HepG2 (cell line): ENCODE results near the gene ACTR6. TPM values are rescaled to one million over a fixed set of nuclear protein-coding genes. Genes with fewer than 3 reads are reported as not detected.
"Not testable (repeated sequence)": the region's sequence is repeated elsewhere in the genome, so short reads cannot be mapped to it uniquely, and the experiment has no call there.

Source experiments
- ATAC-seq: fragments of 200-7000 bp; cut with Tn5 transposase; 3 replicates; pipeline ENCODE4 v1.9.1; 2020; ENCODE audit warnings: mild to moderate bottlenecking, moderate library complexity
- BruUV-seq: library from RNA; stranded (reverse); fragments of 400-500 nt; replicated peaks from 2 replicates; lab custom pipeline; 2021; lab: Mats Ljungman, UMichigan
- CTCF ChIA-PET: fragments of 300-600 bp; formaldehyde crosslinking; extraction: SDS; loops from one replicate; lab custom pipeline; 2021; ENCODE audit warnings: low total read pairs, inconsistent platforms, low intra/inter-chr PET ratio; lab: Yijun Ruan, JAX
- POLR2A ChIA-PET: fragments of 350-600 bp; sonication (Branson Sonifier 250); formaldehyde crosslinking; loops from one replicate; lab custom pipeline; 2020; ENCODE audit warnings: antibody characterized with exemption, inconsistent platforms; lab: Yijun Ruan, JAX
- DNase-seq: peaks from one replicate; pipeline ENCODE4 v3.0.0-alpha.2; 2015; ENCODE audit warnings: low spot score
- FAIRE-seq: peaks from 3 replicates; lab custom pipeline; 2011; peaks lifted over from hg19 to GRCh38; lab: Jason Lieb, UNC
- H2AFZ ChIP-seq: one replicate; pipeline ENCODE4 v1.6.1; 2011; ENCODE audit warnings: low read length, inconsistent platforms
- H3K27ac ChIP-seq: fragments of 300-600 bp; 3 replicates; pipeline ENCODE4 v1.8.0; 2011; ENCODE audit warnings: mixed run types, mild to moderate bottlenecking, mixed read lengths, low read length, inconsistent platforms; ENCODE audit not compliant: insufficient read depth; ENCODE audit errors: extremely low read length
- H3K27me3 ChIP-seq, 2 experiments: fragments of 200-600 bp in 1 of 2; 2 replicates in 1 of 2; 3 replicates in 1 of 2; pipeline versions ENCODE4 v1.6.0 to v1.8.0; 2011; ENCODE audit warnings: low read length in 2 of 2, mild to moderate bottlenecking in 2 of 2, moderate library complexity in 2 of 2, inconsistent platforms in 1 of 2; ENCODE audit not compliant: insufficient read depth in 2 of 2, control insufficient read depth in 1 of 2
- H3K36me3 ChIP-seq, 2 experiments: fragments of 200-600 bp in 1 of 2; replicated peaks in 1 of 2; 2 replicates in 1 of 2; 3 replicates in 1 of 2; pipeline versions ENCODE4 v1.5.1 to v1.8.0; 2011; ENCODE audit warnings: low read length in 2 of 2, inconsistent platforms in 1 of 2; ENCODE audit not compliant: insufficient read depth in 2 of 2, control insufficient read depth in 1 of 2
- H3K4me1 ChIP-seq: 2 replicates; pipeline ENCODE4 v1.5.1; 2012; ENCODE audit warnings: low read length, inconsistent platforms; ENCODE audit not compliant: insufficient read depth
- H3K4me2 ChIP-seq: 2 replicates; pipeline ENCODE4 v1.6.0; 2011; ENCODE audit warnings: low read depth, low read length, inconsistent platforms
- H3K4me3 ChIP-seq, 3 experiments: fragments of 200-600 bp in 1 of 3; sonication (generic), shearing (Covaris generic) in 1 of 3; replicated peaks in 1 of 3; 2 replicates each; pipeline ENCODE4 v1.5.1; 2011 to 2016; ENCODE audit warnings: low read length in 3 of 3, inconsistent platforms in 2 of 3, low read depth in 2 of 3, mild to moderate bottlenecking in 2 of 3, control low read depth in 1 of 3, mixed read lengths in 1 of 3; ENCODE audit not compliant: insufficient read depth in 1 of 3
- H3K79me2 ChIP-seq: one replicate; pipeline ENCODE4 v1.6.1; 2011; ENCODE audit warnings: low read length, inconsistent platforms; ENCODE audit not compliant: insufficient read depth
- H3K9ac ChIP-seq: 2 replicates; pipeline ENCODE4 v1.6.0; 2011; ENCODE audit warnings: mild to moderate bottlenecking, low read depth, low read length, inconsistent platforms; ENCODE audit not compliant: insufficient read depth
- H3K9me3 ChIP-seq: 2 replicates; pipeline ENCODE4 v1.5.1; 2012; ENCODE audit warnings: mild to moderate bottlenecking, low read length
- H4K20me1 ChIP-seq: 2 replicates; pipeline ENCODE4 v1.6.0; 2011; ENCODE audit warnings: inconsistent platforms, mild to moderate bottlenecking, low read length, moderate library complexity; ENCODE audit not compliant: insufficient read depth
- ATF7 ChIP-seq, 2 experiments: fragments of 450-650 bp in 1 of 2; sonication (generic) in 1 of 2; formaldehyde crosslinking in 1 of 2; IDR thresholded peaks; 2 replicates each; pipeline versions ENCODE4 v1.4.0 to v1.6.1; 2016 to 2020; ENCODE audit warnings: antibody characterized with exemption in 1 of 2, mild to moderate bottlenecking in 1 of 2, missing genetic modification reagents in 1 of 2
- ZFP36L2 ChIP-seq: sonication (generic); formaldehyde crosslinking; IDR thresholded peaks from 2 replicates; pipeline ENCODE4 v1.4.0; 2020; ENCODE audit warnings: missing genetic modification reagents
- ZNF770 ChIP-seq: sonication (generic); formaldehyde crosslinking; IDR thresholded peaks from 2 replicates; pipeline ENCODE4 v1.5.0; 2020; ENCODE audit warnings: mild to moderate bottlenecking, missing genetic modification reagents
- WGBS: methylation state at CpG from one replicate; pipeline ENCODE4 v1.1.6; 2017; ENCODE audit warnings: low lambda C conversion rate; 5-methylcytosine and 5-hydroxymethylcytosine counted together
- in situ Hi-C: cut with HindIII; loops from 2 replicates; pipeline ENCODE4 v1.10.0; 2017; ENCODE audit warnings: low pct_unique_long_range_greater_than_20kb; ENCODE audit not compliant: extremely low pct_ligation_motif_present
- intact Hi-C: fragments of 100-400 bp; cut with micrococcal nuclease; formaldehyde crosslinking; loops from one replicate; pipeline ENCODE4 v1.10.0; 2022; ENCODE audit not compliant: unreplicated experiment
- polyA plus RNA-seq, 8 experiments: library from polyadenylated mRNA; depleted of rRNA in 3 of 8; stranded (reverse) in 7 of 8; unstranded in 1 of 8; fragments of >200 nt; fragmentation: Illumina TruSeq in 4 of 8; extraction: Trizol in 4 of 8; gene quantifications; 2 replicates each; pipeline versions ENCODE4 v1.2.1 to v1.2.3, GENCODE V29; 2011 to 2016; ENCODE audit warnings: low read depth in 4 of 8, missing spikeins in 1 of 8, mixed read lengths in 1 of 8; ENCODE audit not compliant: insufficient read depth in 1 of 8
- total RNA-seq, 5 experiments: library from RNA; depleted of rRNA; stranded (reverse); fragments of >200 nt; fragmentation: Illumina TruSeq; extraction: Trizol; gene quantifications; 2 replicates each; pipeline ENCODE4 v1.2.3, GENCODE V29; 2016; ENCODE audit warnings: low read depth in 1 of 5

The ACTR6 gene
- total and polyA plus RNA-seq, 2 of the 13 experiments (the other 11 are each of a cell fraction or from before 2014, with no cell fraction given) = 12.9 to 22.4 TPM

DNA sequence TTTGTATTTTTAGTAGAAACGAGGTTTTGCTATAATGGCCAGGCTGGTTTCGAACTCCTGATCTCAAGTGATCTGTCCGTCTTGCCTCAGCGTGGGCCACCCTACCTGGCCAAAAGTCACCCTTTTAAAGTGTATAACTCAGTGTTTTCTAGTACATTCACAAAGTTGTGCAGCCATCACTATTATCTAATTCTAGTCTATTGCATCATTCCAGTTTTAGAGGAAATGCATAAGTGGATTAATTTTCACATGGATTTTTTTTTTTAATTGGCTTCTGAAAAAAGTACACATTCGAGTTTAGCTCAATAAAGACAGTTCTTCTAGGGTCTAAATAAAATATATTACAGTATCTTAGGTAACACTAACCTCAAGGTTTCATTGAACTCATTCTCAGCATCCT lies 62.5 kb downstream of the ACTR6 start:
- Histone ChIP-seq H3K27ac (no peak overlapping the region), H3K36me3 (peaks cover 0 to 1% of the 10 kb centered on the region in 2 experiments; a peak in 1 of 5 replicates), H3K4me1 (peaks cover 7% of the 10 kb centered on the region), H3K4me2 (no peak overlapping the region), H3K4me3 (no peak overlapping the region), H3K9me3 (no peaks in the 10 kb centered on the region), H3K27me3 (no peaks in the 10 kb centered on the region; a peak in 1 of 5 replicates), H2AFZ (no peak overlapping the region), H4K20me1 (no peaks in the 10 kb centered on the region), H3K79me2 (peaks cover 10% of the 10 kb centered on the region), H3K9ac (no peak overlapping the region)
- BruUV-seq = no TSS peak
- TF ChIP-seq ZFP36L2 (CRISPR knock-in tag) = no peak
- 0 out of 2 replicates have a peak, but pooled peaks have one; percentile 26 for TF ChIP-seq ATF7 (IDR thresholded peaks at IDR 0.05)
- no peak for TF ChIP-seq ATF7 (CRISPR knock-in tag; IDR thresholded peaks at IDR 0.05)
- intact Hi-C loops = no loop called here
- WGBS = 86% methylated on average over 5 of the region's 5 CpGs
- DNase-seq (no peak), ATAC-seq (no peak), FAIRE-seq (no peak)
- in situ Hi-C loops = no loop called here
- CTCF ChIA-PET = no interaction called here
- POLR2A ChIA-PET = no interaction called here

GRCh38 chr12:100265107-100265506 lies 64.5 kb downstream of the ACTR6 start:
- H2AFZ ChIP-seq, H3K27me3 ChIP-seq, BruUV-seq, FAIRE-seq, H3K36me3 ChIP-seq, H3K4me2 ChIP-seq, CTCF ChIA-PET, H3K27ac ChIP-seq, DNase-seq, H3K9ac ChIP-seq, H3K9me3 ChIP-seq, ATAC-seq, in situ Hi-C loops, H3K4me3 ChIP-seq: not testable (repeated sequence)
- intact Hi-C loops = loop anchor here (5.0 kb wide), 2 partner anchors 63 to 123 kb away; partner anchors contain the start of genes ACTR6 and BLTP3B
- H4K20me1 ChIP-seq = peaks cover 10% of the 10 kb centered on the region; the same call in 1 of the 2 replicates
- POLR2A ChIA-PET = interaction anchor here (1.3 kb wide), 1 partner anchor 10 kb away, joined by 5 read pairs; no protein-coding TSS in a partner anchor
- H3K4me1 ChIP-seq = peaks cover 25% of the 10 kb centered on the region
- WGBS = 100% methylated on average over 5 of the region's 5 CpGs
- H3K79me2 ChIP-seq = peaks cover 27% of the 10 kb centered on the region
- TF ChIP-seq ZNF770 (CRISPR knock-in tag) = peak; percentile 80
- TF ChIP-seq, all 625 proteins: peak for 1; not testable (repeated sequence) for 624
